Kidney (tissue), 14 donors: ENCODE measurements around the gene IL3. TPM values are rescaled to one million over a fixed set of nuclear protein-coding genes. Genes with fewer than 3 reads are reported as not detected.
A peak's percentile ranks its signal among the peaks of the same experiment; 100 is the strongest.

ENCODE experiments used
- DNase-seq, 5 donors: peaks; one replicate each; pipeline ENCODE4 v3.0.0-alpha.2; 2013 to 2020
- FAIRE-seq: peaks from 2 replicates; lab custom pipeline; 2012; peaks lifted over from hg19 to GRCh38; lab: Jason Lieb, UNC
- H3K27ac ChIP-seq, 2 donors: one replicate each; pipeline ENCODE4 v1.7.0; 2013; ENCODE audit warnings: low read depth in 2 of 2, low read length in 2 of 2, inconsistent platforms in 1 of 2
- H3K27me3 ChIP-seq: one replicate; pipeline ENCODE4 v1.7.1; 2013; ENCODE audit warnings: low read length, inconsistent platforms; ENCODE audit not compliant: control insufficient read depth, insufficient read depth
- H3K36me3 ChIP-seq, 3 donors: one replicate each; pipeline versions ENCODE4 v1.7.0 to v1.7.1; 2013; ENCODE audit warnings: low read length in 3 of 3, control low read depth in 1 of 3, inconsistent platforms in 1 of 3; ENCODE audit not compliant: insufficient read depth in 3 of 3, control insufficient read depth in 2 of 3
- H3K4me1 ChIP-seq, 3 donors: one replicate each; pipeline versions ENCODE4 v1.7.0 to v1.7.1; 2013; ENCODE audit warnings: low read length in 3 of 3, inconsistent platforms in 1 of 3, low read depth in 1 of 3; ENCODE audit not compliant: control insufficient read depth in 2 of 3, insufficient read depth in 2 of 3
- H3K4me3 ChIP-seq, 3 donors: one replicate each; pipeline versions ENCODE4 v1.7.0 to v1.8.1; 2013; ENCODE audit warnings: low read length in 3 of 3, control low read depth in 1 of 3, inconsistent platforms in 1 of 3
- H3K9ac ChIP-seq, 3 donors: one replicate each; pipeline versions ENCODE4 v1.7.0 to v1.7.1; 2013; ENCODE audit warnings: low read length in 3 of 3, control low read depth in 1 of 3, inconsistent platforms in 1 of 3
- H3K9me3 ChIP-seq, 3 donors: one replicate each; pipeline versions ENCODE4 v1.7.0 to v1.7.1; 2013; ENCODE audit warnings: low read length in 3 of 3, control low read depth in 1 of 3, inconsistent platforms in 1 of 3; ENCODE audit not compliant: control insufficient read depth in 2 of 3, insufficient read depth in 1 of 3
- intact Hi-C: fragments of 100-400 bp; cut with DNase I; formaldehyde crosslinking; loops from one replicate; pipeline ENCODE4 v1.11.1; 2022
- polyA plus RNA-seq: library from polyadenylated mRNA; stranded (reverse); fragments of 350-450 nt; fragmentation: Illumina TruSeq; extraction: RNeasy Lipid Tissue Mini Kit (QIAGEN cat#74804); gene quantifications from one replicate; pipeline ENCODE4 v1.2.3, GENCODE V29; 2014; ENCODE audit warnings: low read depth, low replicate concordance; ENCODE audit not compliant: insufficient read depth
- total RNA-seq: library from RNA; stranded (reverse); fragmentation: NEBNext Ultra II Directional; extraction: Animal tissue kit (Norgen Biotek cat#: 25700); gene quantifications from one replicate; pipeline ENCODE4 v1.2.1, GENCODE V29; 2021
- TF ChIP-seq, protein P1 (sequence below): IDR thresholded peaks from 3 replicates; pipeline ENCODE4 v1.5.1; 2012; ENCODE audit warnings: mild to moderate bottlenecking, moderate library complexity, borderline replicate concordance; ENCODE audit not compliant: insufficient read depth; ENCODE audit errors: extremely low read depth
- donor health status: control.
- donor health status: control.
- donor health status: control.
- donor health status: control.
- donor health status: control.
- donor health status: DM: yes; HTN: yes; CAD: no.
- donor health status: Normal renal cell carcinoma (clear cell type).

The IL3 gene
- total and polyA plus RNA-seq, 2 donors from 2014 or later = not detected

DNA sequence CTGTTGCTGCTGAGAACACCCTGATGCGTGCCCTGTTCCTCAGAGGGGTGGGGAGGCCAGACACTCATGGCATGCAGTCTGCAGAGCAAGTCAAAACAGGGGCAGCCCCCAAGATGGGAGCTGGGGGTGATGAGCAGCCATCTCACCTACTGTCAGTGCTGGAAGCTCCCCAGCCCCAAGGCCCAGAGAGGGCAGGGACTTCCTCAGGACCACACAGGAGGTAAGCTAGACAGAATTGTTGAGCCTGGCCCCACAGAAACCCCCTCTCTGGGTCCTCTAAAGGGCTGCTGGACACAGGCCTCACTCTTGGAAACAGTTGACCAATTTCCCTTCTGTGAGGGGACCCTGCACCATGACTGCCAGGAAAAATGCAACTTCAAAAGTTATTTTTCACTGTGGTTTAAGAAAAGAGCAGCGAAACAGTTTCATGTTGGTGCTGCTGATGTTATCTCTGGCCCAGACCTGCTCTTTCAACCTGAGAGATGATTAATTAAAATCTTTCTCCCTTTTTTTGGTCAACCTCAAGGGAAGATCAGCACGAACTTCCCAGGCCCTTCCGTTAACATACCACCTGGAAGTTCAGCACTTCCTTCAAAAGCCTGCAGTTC lies 22.7 kb downstream of the IL3 start:
- H3K9ac ChIP-seq = no peak overlapping the region
- no peaks in the 10 kb centered on the region for H3K4me1 ChIP-seq
- no peaks in the 10 kb centered on the region for H3K36me3 ChIP-seq
- no peaks in the 10 kb centered on the region for H3K27me3 ChIP-seq
- no peaks in the 10 kb centered on the region for H3K9me3 ChIP-seq
- intact Hi-C loops = no loop called here
- TF ChIP-seq, protein P1, sequence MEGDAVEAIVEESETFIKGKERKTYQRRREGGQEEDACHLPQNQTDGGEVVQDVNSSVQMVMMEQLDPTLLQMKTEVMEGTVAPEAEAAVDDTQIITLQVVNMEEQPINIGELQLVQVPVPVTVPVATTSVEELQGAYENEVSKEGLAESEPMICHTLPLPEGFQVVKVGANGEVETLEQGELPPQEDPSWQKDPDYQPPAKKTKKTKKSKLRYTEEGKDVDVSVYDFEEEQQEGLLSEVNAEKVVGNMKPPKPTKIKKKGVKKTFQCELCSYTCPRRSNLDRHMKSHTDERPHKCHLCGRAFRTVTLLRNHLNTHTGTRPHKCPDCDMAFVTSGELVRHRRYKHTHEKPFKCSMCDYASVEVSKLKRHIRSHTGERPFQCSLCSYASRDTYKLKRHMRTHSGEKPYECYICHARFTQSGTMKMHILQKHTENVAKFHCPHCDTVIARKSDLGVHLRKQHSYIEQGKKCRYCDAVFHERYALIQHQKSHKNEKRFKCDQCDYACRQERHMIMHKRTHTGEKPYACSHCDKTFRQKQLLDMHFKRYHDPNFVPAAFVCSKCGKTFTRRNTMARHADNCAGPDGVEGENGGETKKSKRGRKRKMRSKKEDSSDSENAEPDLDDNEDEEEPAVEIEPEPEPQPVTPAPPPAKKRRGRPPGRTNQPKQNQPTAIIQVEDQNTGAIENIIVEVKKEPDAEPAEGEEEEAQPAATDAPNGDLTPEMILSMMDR = no peak
- DNase-seq = no peak
- no peak for FAIRE-seq
- no peak overlapping the region for H3K27ac ChIP-seq
- H3K4me3 ChIP-seq = no peak overlapping the region

DNA sequence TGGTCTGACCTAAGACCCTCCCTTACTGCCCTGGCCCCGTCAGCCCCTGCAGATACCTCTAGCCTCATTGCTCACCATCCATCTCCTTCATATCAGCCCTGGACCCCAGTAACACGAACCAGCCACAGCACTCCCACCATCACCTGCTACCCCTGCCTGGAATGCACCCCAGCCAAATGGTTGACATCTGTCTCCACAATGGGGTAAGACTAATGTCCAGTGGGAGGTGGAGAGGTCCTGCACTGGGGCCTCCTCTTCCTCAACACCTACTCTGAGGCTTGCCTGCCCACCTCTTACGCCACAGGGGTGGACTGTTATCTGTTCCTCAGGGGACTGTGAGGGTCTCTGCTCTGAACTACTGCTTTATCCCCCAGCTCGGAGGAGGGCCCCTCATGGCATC lies 25.2 kb downstream of the IL3 start:
- Histone ChIP-seq H3K36me3 (no peaks in the 10 kb centered on the region), H3K4me3 (no peak overlapping the region), H3K27ac (no peak overlapping the region), H3K4me1 (no peaks in the 10 kb centered on the region), H3K9ac (no peak overlapping the region), H3K9me3 (no peaks in the 10 kb centered on the region), H3K27me3 (no peaks in the 10 kb centered on the region)
- TF ChIP-seq, protein P1 = no peak
- no peak for FAIRE-seq
- DNase-seq = no peak
- intact Hi-C loops = no loop called here

- Histone ChIP-seq H3K4me1 (no peaks in the 10 kb centered on the region), H3K4me3 (no peak overlapping the region), H3K27me3 (no peaks in the 10 kb centered on the region), H3K9me3 (no peaks in the 10 kb centered on the region), H3K36me3 (no peaks in the 10 kb centered on the region), H3K27ac (no peak overlapping the region), H3K9ac (no peak overlapping the region)
- TF ChIP-seq, protein P1 = no peak
- intact Hi-C loops = no loop called here
- DNase-seq = peak in 3 of 5 donors; percentile 8 to 68 (median 13)
- no peak for FAIRE-seq
Observed at GRCh38 chr5:132086277-132086794, 25.9 kb downstream of the IL3 start.
